ENCODE data around the gene PPM1N. TPM values are rescaled to one million over a fixed set of nuclear protein-coding genes. Genes with fewer than 3 reads are reported as not detected.

Gene PPM1N
- total RNA-seq, 1 experiment from 2014 or later, result 5.0 TPM

GRCh38 chr19:45512881-45513483 lies 14.7 kb downstream of the PPM1N start:
- BruUV-seq (replicated peaks), result no TSS peak
- Mint-ChIP-seq H3K27ac (ENCODE audit: unreplicated experiment) (peak overlapping the region; percentile 64), H3K36me3 (ENCODE audit: insufficient read depth, unreplicated experiment) (peaks cover 88% of the 10 kb centered on the region), H3K4me1 (ENCODE audit: low read depth, unreplicated experiment) (peaks cover 72% of the 10 kb centered on the region), H3K27me3 (ENCODE audit: unreplicated experiment) (no peaks in the 10 kb centered on the region), H3K4me3 (ENCODE audit: low read depth, unreplicated experiment) (peak overlapping the region; percentile 43), H3K9me3 (ENCODE audit: low read depth, unreplicated experiment) (no peaks in the 10 kb centered on the region)
- intact Hi-C loops (cut with micrococcal nuclease; ENCODE audit: unreplicated experiment), result no loop called here
- DNase-seq, result no peak
- CTCF ChIA-PET, result interaction anchor here (0.6 kb wide), 1 partner anchor 30 kb away, joined by 5 read pairs; no protein-coding TSS in a partner anchor
- no peak for TF ChIP-seq CTCF (IDR thresholded peaks at IDR 0.05; ENCODE audit: unreplicated experiment)

GRCh38 chr19:45514376-45515051 lies 16.3 kb downstream of the PPM1N start:
- DNase-seq, result peak; percentile 85
- no TSS peak for BruUV-seq (replicated peaks)
- CTCF ChIA-PET, result interaction anchor here (1.0 to 1.2 kb wide), 2 partner anchors 44 to 127 kb away, joined by 3 read pairs; no protein-coding TSS in a partner anchor
- H3K27ac Mint-ChIP-seq (ENCODE audit: unreplicated experiment), result peak overlapping the region; percentile 80
- no peak for TF ChIP-seq CTCF (IDR thresholded peaks at IDR 0.05; ENCODE audit: unreplicated experiment)
- H3K9me3 Mint-ChIP-seq (ENCODE audit: low read depth, unreplicated experiment), result no peaks in the 10 kb centered on the region
- no peaks in the 10 kb centered on the region for H3K27me3 Mint-ChIP-seq (ENCODE audit: unreplicated experiment)
- peak overlapping the region; percentile 59 for H3K4me3 Mint-ChIP-seq (ENCODE audit: low read depth, unreplicated experiment)
- H3K4me1 Mint-ChIP-seq (ENCODE audit: low read depth, unreplicated experiment), result peaks cover 75% of the 10 kb centered on the region
- peaks cover 88% of the 10 kb centered on the region for H3K36me3 Mint-ChIP-seq (ENCODE audit: insufficient read depth, unreplicated experiment)
- intact Hi-C loops (cut with micrococcal nuclease; ENCODE audit: unreplicated experiment), result no loop called here

GRCh38 chr19:45515081-45515624 lies 16.9 kb downstream of the PPM1N start:
- DNase-seq, result no peak
- peaks cover 88% of the 10 kb centered on the region for H3K36me3 Mint-ChIP-seq (ENCODE audit: insufficient read depth, unreplicated experiment)
- CTCF ChIA-PET, result interaction anchor here (0.8 to 1.2 kb wide), 3 partner anchors 43 to 126 kb away, joined by 3 to 7 read pairs (median 3); no protein-coding TSS in a partner anchor
- intact Hi-C loops (cut with micrococcal nuclease; ENCODE audit: unreplicated experiment), result no loop called here
- peaks cover 71% of the 10 kb centered on the region for H3K4me1 Mint-ChIP-seq (ENCODE audit: low read depth, unreplicated experiment)
- BruUV-seq (replicated peaks), result no TSS peak
- no peaks in the 10 kb centered on the region for H3K27me3 Mint-ChIP-seq (ENCODE audit: unreplicated experiment)
- peak overlapping the region; percentile 59 for H3K4me3 Mint-ChIP-seq (ENCODE audit: low read depth, unreplicated experiment)
- peak overlapping the region; percentile 80 for H3K27ac Mint-ChIP-seq (ENCODE audit: unreplicated experiment)
- no peaks in the 10 kb centered on the region for H3K9me3 Mint-ChIP-seq (ENCODE audit: low read depth, unreplicated experiment)
- no peak for TF ChIP-seq CTCF (IDR thresholded peaks at IDR 0.05; ENCODE audit: unreplicated experiment)

- Mint-ChIP-seq H3K27me3 (ENCODE audit: unreplicated experiment) (no peaks in the 10 kb centered on the region), H3K4me3 (ENCODE audit: low read depth, unreplicated experiment) (peak overlapping the region; percentile 59), H3K9me3 (ENCODE audit: low read depth, unreplicated experiment) (no peaks in the 10 kb centered on the region), H3K27ac (ENCODE audit: unreplicated experiment) (peak overlapping the region; percentile 80), H3K4me1 (ENCODE audit: low read depth, unreplicated experiment) (peaks cover 71% of the 10 kb centered on the region), H3K36me3 (ENCODE audit: insufficient read depth, unreplicated experiment) (peaks cover 85% of the 10 kb centered on the region)
- no peak for TF ChIP-seq CTCF (IDR thresholded peaks at IDR 0.05; ENCODE audit: unreplicated experiment)
- BruUV-seq (replicated peaks), result no TSS peak
- DNase-seq, result no peak
- intact Hi-C loops (cut with micrococcal nuclease; ENCODE audit: unreplicated experiment), result no loop called here
- CTCF ChIA-PET, result interaction anchor here (0.6 to 1.2 kb wide), 4 partner anchors 42 to 125 kb away, joined by 3 to 7 read pairs (median 4); no protein-coding TSS in a partner anchor
These were observed 17.7 kb downstream of the PPM1N start for GRCh38 chr19:45515807-45516401.

Data from Calu3 (cell line).